GM21526 (cell line): ENCODE measurements around the gene OBSL1.

Experiments used
- ATAC-seq: cut with Tn5 transposase; IDR thresholded peaks from one replicate; pipeline ENCODE4 v1.9.1; 2021; ENCODE audit warnings: moderate library complexity; ENCODE audit not compliant: unreplicated experiment, low FRiP score

The OBSL1 gene

DNA sequence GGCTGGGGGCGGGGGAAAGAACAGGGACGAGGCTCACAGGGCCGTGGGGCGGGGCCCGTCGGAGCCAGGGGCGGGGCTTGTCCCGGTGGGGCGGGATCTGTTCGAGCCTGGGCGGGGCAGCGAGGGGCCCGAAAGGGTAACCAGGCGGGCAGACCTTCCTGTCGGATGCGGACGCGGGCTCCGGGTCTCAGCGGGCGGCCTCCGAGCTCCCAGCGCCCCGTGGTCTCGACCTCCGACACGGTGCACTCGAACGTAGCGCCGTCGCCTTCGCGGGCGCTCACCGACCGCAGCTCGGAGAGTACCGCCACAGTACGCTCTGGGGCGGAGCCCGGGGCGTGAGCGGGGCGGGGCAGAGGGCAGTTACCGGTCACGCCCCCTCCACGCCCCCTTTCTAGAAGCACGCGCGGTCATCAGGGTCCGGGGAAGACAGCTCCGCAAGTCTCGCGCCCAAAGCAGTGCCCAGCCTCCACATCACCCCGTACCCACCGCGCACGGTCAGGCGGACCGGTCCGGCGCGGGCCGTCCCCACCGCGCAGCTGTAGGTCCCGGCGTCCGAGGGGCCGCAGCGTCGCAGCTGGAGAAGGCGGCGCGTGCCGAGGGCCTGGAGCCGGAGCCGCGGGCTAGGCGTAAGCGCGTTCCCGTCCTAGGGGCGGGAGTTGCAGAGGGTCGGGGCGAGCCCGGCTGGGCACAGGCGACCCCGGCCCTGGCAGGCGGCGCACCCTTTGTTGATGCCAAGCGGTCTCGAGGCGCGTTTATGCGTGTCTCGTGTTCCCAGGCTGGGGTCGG is 18.8 kb downstream of the OBSL1 start:
- ATAC-seq: peak; percentile 88

GRCh38 chr2:219551441-219552381 is 19.6 kb downstream of the OBSL1 start:
- no peak for ATAC-seq

DNA sequence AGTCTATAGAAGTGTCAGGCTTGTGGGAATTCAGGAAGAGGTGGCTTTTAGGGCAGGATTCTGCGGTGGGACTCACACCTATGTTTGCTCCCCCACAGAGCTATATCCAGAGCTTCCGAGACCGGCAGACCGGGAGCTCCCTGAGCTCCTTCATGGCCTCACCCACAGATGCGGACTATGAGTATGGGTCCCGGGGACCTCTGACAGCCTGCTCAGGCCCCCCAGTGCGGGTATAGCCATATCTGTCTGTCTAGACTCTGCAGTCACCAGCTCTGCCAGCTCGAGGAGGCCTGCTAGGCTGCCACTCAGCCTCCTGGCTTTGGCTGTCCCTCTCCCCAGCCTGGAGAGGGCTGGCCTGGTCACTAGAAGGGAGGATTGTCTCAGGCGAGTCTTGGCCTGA is 21.7 kb downstream of the OBSL1 start:
- ATAC-seq: no peak

DNA sequence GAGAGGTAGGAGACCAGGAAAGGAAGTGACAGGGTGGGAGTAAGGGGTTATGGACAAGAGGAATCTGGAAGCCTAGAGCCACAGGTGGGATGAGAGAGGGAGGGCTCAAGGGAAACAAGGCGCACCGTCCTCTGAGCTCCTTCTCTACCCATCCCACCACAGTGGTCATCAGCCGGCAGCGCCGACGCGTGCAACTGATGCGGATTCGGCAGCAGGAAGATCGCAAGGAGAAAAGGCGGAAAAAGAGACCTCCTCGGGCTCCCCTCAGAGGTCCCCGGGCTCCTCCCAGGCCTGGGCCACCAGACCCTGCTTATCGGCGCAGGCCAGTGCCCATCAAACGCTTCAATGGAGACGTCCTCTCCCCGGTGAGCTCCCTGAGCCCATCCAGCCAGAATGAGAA is 22.3 kb downstream of the OBSL1 start:
- no peak for ATAC-seq

GRCh38 chr2:219547621-219548020 is 23.7 kb downstream of the OBSL1 start:
- no peak for ATAC-seq

DNA sequence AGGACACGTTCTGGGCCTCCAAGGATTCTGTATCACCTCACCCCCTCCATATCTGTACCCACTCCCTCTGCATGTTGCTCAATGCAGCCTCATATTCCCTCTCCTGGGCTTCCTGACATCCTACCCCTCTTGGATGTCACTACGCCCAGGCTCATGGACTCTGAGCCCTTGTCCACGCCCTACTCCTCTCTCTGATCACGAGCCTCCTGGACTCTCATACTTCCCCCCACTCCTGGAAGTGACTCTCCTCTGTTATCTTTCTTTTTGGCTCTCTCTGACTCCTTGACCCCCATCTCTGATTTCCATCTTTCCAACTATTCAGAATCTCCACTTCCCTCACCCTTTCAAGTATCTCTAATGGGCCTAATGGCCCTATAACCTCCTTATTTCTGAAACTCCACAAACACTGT is 25.4 kb downstream of the OBSL1 start:
- no peak for ATAC-seq

DNA sequence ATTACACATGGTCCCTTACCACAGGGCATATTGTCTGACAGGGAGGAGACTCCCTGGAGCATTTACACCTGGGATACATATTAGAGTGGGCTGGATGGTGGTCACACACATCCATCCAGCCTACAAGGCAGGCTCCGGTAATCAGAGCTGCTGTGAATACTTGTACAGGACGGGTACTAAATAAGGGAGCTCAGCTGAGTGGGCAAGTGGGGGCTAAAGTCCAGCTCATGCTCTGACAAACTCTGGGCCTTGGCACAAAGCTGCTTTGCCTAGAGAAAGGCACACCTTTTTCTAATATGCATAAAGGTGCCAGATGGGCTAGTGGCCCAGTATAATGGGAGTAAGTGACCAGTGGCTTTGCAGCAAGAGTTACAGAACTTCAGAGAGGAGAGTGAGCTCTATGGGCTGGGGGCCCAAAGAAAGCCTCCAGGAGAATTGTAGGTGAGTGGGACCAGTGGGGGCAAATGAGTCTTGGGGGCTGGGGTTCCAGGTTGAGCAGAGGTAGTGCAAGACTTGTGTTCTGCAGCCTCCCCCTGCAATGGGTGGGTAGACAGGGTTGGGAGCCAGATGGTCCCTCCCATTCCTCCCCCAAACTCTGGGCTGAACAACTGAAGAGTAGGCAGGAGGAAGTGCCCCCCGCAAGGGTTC is 25.9 kb downstream of the OBSL1 start:
- no peak for ATAC-seq

DNA sequence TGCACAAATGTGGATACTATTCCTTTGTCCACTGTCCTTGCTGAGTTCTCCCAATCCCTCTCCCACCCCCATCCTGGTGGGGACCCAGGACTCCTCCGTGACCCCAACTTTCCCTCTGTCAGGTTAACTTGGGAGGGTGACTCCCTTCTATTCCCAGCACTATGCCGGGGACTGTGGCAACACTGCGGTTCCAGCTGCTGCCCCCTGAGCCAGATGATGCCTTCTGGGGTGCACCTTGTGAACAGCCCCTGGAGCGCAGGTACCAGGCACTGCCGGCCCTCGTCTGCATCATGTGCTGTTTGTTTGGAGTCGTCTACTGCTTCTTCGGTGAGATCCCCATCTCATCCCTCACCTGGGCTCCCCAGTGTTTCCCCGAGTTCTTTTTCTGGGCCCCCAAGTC is 26.8 kb downstream of the OBSL1 start:
- ATAC-seq: no peak

DNA sequence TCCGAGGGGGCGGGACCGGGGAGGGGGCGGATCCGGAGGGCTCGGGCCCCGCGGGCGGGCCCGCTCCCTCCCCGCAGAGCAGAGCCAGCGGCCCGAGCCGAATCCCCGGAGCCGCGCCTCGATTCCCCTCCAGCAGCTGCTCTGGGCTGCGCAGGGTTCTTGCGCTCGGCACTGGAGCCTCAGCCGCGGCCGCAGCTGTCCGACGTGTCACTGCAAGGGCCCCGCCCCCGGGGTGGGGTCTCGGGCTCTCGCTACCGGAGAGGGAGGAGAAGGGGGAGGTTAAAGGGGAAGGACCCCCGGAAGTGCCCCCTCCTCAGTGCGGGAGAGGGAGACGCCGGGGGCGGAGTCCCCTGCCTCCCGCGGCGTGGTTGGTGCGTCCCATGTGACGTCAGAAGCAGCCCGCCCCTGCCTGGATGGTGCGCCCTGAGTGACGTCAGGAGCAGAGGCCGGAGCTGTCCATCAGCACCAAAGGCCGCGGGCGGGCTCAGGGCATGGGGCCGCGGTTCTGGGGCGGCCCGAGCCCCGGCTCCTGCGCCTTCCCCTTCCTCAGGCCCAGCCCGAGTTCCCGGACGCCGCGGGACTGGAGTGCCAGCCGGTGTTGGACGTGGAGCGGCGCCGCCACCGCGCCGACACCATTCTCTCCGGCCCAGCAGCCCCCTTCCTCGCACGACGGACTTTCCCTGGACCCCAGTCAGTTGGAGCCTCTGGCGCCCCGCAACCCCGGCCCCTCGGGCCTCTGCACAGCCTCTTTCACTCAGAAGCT is 27.6 kb downstream of the OBSL1 start, which contains the start of the genes CHPF and TMEM198:
TSS of gene CHPF (minus strand) at position 214 of the 763 bp plus-strand sequence. CDS start 271 bp downstream, outside the sequence.
TSS of gene TMEM198 (plus strand) at position 433 of the 763 bp plus-strand sequence. CDS start 700 bp downstream, outside the sequence.
- peak; percentile 76 for ATAC-seq

DNA sequence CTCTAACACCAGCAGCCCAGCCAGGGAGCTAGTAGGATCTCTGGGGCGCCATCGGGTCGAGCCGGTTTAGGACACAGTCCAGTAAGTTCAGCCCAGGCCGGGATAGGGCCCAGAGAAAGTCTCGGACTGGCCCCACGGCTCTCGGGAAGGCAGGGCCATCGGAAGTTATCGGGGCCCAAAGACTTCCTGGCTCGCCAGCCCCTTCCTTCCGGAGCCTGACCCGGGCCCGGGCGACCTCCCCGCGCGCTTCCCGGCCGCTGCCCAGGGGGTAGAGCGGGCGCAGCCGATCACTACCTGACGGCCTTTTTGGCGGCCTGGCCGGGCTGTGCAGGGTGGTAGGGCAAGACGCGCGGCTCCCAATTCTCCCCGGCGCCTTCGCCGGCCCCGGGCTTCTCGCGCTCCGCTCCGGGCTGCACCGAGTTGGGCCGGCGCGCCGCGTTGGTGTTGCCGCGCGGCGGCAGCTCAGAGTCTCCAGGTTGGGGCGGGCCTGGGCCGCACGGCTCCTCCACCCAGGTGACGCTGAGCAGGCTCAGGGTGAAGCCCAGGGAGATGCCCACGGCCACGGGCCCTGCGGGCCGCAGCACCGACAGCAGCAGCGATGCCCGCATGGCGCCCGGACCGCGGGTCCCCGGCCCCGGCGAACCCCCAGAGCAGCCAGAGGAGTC is 28.3 kb downstream of the OBSL1 start:
- ATAC-seq: peak; percentile 24

GRCh38 chr2:219541611-219542180 is 29.6 kb downstream of the OBSL1 start:
- peak; percentile 52 for ATAC-seq

DNA sequence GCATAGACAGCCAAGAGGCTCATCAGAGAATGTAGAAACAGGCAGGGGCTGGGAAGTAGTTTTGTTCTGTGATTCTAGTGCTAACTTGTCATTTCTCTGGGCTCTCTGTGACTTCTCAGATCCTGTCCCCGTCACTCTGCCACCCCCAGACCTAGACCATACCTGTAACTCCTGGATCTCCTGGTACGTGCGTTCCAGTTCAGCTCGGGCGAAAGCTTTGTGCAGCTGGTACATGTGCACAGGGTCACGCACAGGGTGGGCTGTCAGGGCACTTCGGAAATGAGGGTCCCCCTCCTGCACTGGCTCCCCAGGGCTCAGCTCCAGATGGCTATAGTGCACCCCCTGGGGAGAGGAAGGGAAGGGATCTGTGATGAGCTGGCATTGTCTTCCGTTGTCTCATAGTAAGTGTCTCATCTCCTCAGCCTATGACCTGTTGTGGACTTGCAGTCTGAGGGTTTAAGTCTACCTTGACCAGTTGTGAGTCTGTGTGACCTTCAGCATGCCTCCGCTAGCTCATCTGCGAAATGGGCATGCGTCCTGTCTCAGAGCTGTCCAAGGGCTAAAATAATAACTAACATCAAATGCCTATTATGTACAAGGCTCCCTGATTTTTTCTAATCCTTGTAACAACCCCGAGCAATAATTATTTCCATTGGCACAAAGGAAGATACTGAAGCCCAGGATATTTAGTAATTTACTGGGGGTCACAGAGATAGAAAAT is 30.4 kb downstream of the OBSL1 start:
- ATAC-seq: no peak

- no peak for ATAC-seq
Measured at GRCh38 chr2:219539926-219540678, 31.2 kb downstream of the OBSL1 start.

DNA sequence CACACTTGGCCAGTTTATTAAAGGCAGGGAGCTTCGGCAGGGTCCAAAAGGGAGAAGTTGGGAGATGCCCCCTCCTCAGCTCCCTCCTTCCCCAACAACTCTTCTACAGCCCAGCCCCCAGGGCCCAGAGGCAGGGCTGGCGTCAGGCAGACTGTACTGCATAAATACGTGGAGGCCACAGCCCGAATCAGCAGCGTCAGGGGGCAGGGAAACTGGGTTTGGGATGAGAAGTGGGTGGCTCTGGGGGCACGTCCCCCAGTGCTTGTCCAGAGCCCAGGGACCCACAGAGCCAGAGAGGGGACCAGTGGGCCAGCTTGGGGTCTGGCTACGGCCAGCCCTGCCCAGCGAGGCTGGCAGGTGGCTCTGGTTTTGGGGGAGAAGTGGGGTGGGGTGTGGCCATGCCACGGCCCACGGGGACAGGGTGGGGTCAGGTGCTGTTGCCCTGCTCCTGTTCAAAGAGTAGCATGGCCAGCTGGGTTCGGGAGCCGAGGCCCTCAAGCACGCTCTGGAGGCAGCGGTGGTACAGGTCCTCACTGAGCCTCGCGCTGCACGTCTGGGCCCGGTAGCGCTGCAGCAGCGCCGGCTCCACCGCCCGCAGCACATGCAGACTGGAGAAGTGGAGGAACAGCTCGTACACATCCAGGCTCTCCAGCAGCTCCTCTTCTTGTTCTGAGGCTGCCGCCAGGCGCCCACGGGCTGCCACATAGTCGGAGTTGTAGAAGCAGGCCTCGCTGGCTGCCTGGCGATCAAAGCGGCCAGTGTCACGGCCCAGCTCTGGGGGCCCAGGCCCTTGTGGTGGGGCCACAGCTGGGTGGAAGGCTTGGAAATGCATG is 32.2 kb downstream of the OBSL1 start:
- ATAC-seq: no peak

GRCh38 chr2:219538504-219538951 is 32.8 kb downstream of the OBSL1 start:
- no peak for ATAC-seq

- no peak for ATAC-seq
Measured at GRCh38 chr2:219537657-219538488, 33.5 kb downstream of the OBSL1 start.
